Erythroblast (primary cell): ENCODE results near the gene LARGE1.

Experiments used
- GATA1 ChIP-seq: IDR thresholded peaks from 2 replicates; pipeline ENCODE4 v1.6.1; 2011; ENCODE audit warnings: low read depth, mild to moderate bottlenecking, control low read depth, low read length, moderate library complexity
- POLR2A ChIP-seq: IDR thresholded peaks from 2 replicates; pipeline ENCODE4 v1.6.1; 2011; ENCODE audit warnings: mild to moderate bottlenecking, low read length

DNA sequence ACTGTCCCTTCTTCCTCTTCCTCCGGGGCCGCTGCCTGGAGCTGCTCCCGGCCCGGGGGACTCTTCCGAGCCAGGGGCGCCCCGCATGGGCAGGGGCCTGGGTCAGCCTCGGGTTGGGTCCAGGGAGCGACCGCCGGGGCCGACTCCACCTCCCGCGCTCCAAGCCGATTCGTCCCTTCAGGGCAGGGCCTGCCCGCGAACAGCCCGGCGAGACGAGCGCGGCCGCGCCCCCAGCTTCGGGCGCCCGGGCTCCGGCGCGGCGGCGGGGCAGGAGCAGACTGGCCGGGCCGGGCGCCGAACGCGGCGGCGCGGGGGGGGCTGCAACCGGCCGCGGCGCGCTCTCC lies at the start of gene LARGE1:
- no peak for TF ChIP-seq POLR2A
- TF ChIP-seq GATA1 = no peak
